Mammary epithelial cell (primary cell): ENCODE results near the gene GPC1.

ENCODE experiments used
- EZH2 ChIP-seq: IDR thresholded peaks from 2 replicates; pipeline ENCODE4 v1.6.1; 2012; ENCODE audit warnings: low read length, inconsistent platforms, borderline replicate concordance
- TF ChIP-seq, protein P1 (sequence below), 2 donors: IDR thresholded peaks in 1 of 2; conservative IDR thresholded peaks in 1 of 2; 2 replicates each; pipeline ENCODE4 v1.5.1; 2011 to 2012; ENCODE audit warnings: inconsistent platforms in 2 of 2, low read length in 2 of 2, mild to moderate bottlenecking in 2 of 2, control low read depth in 1 of 2, low read depth in 1 of 2; ENCODE audit not compliant: insufficient read depth in 1 of 2; ENCODE audit errors: extremely low read depth in 1 of 2

DNA sequence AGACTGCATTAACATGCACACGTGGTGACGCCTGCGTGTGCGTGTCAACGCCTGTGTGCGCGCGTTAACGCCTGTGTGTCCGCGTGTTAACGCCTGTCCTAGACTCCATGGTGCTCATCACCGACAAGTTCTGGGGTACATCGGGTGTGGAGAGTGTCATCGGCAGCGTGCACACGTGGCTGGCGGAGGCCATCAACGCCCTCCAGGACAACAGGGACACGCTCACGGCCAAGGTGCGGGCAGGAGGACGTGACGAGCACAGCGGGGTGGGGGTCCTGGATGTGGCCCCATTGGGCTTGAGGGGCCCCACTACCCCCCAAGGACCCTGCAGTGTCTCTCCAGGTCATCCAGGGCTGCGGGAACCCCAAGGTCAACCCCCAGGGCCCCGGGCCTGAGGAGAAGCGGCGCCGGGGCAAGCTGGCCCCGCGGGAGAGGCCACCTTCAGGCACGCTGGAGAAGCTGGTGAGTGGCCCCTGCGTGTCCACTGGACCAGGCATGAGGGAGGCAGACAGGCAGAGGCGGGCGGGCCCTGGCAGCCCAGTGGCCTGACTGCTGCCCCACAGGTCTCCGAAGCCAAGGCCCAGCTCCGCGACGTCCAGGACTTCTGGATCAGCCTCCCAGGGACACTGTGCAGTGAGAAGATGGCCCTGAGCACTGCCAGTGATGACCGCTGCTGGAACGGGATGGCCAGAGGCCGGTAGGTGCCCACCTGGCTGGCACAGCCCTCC is 29.2 kb downstream of the GPC1 start:
- TF ChIP-seq, protein P1, sequence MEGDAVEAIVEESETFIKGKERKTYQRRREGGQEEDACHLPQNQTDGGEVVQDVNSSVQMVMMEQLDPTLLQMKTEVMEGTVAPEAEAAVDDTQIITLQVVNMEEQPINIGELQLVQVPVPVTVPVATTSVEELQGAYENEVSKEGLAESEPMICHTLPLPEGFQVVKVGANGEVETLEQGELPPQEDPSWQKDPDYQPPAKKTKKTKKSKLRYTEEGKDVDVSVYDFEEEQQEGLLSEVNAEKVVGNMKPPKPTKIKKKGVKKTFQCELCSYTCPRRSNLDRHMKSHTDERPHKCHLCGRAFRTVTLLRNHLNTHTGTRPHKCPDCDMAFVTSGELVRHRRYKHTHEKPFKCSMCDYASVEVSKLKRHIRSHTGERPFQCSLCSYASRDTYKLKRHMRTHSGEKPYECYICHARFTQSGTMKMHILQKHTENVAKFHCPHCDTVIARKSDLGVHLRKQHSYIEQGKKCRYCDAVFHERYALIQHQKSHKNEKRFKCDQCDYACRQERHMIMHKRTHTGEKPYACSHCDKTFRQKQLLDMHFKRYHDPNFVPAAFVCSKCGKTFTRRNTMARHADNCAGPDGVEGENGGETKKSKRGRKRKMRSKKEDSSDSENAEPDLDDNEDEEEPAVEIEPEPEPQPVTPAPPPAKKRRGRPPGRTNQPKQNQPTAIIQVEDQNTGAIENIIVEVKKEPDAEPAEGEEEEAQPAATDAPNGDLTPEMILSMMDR (conservative IDR thresholded peaks at IDR 0.05 in 1 of 2, IDR thresholded peaks at IDR 0.05 in 1 of 2; ENCODE audit: extremely low read depth in 1 of 2, insufficient read depth in 1 of 2, low read depth in 1 of 2, low read length in 2 of 2) = no peak
- no peak for TF ChIP-seq EZH2
